ENCODE data around the gene RNASE13.
A peak's percentile ranks its signal among the peaks of the same experiment; 100 is the strongest.

The RNASE13 gene

GRCh38 chr14:21070083-21070609 lies 35.5 kb upstream of the RNASE13 start, which contains the start of gene ARHGEF40:
TSS of gene ARHGEF40 (plus strand) at chr14:21070304. CDS start at chr14:21070397, 93 bp downstream.
- H3K36me3 ChIP-seq (ENCODE audit: control insufficient read depth in 2 of 2, insufficient read depth in 1 of 2, low read length in 2 of 2) = peaks cover 0 to 22% of the 10 kb centered on the region in 2 experiments; a peak in 1 of 3 replicates

GRCh38 chr14:21069388-21070082 lies 34.9 kb upstream of the RNASE13 start:
- CTCF ChIA-PET = interaction anchor here (0.6 to 5.0 kb wide), 12 partner anchors 13 to 135 kb away, joined by 3 to 131 read pairs (median 38); partner anchors contain the start of gene TMEM253
- Histone ChIP-seq H3K4me3 (ENCODE audit: low read depth, low read length) (peak overlapping the region; percentile 79), H3K9me3 (ENCODE audit: control insufficient read depth, insufficient read depth, low read depth, low read length) (no peaks in the 10 kb centered on the region), H3K4me1 (ENCODE audit: control insufficient read depth, insufficient read depth, low read length) (peaks cover 16% of the 10 kb centered on the region), H3K36me3 (ENCODE audit: control insufficient read depth in 2 of 2, insufficient read depth in 1 of 2, low read length in 2 of 2) (peaks cover 0 to 17% of the 10 kb centered on the region in 2 experiments; a peak in 1 of 3 replicates), H3K27ac (ENCODE audit: extremely low read depth, low read depth, low read length) (peak overlapping the region; percentile 53; the same call in 1 of the 2 replicates)
- POLR2A ChIA-PET = interaction anchor here (1.3 to 3.7 kb wide), 5 partner anchors 17 to 35 kb away, joined by 3 to 71 read pairs (median 18); partner anchors contain the start of gene ZNF219
- no peak for TF ChIP-seq PBX3 (CRISPR knock-in tag; IDR thresholded peaks at IDR 0.05)
- TF ChIP-seq ZNF677 (tag by site-specific recombination; IDR thresholded peaks at IDR 0.05) = no peak
- TF ChIP-seq ZIC2 (tag by site-specific recombination; IDR thresholded peaks at IDR 0.05) = peak; percentile 48
- TF ChIP-seq SP2 (tag by site-specific recombination; IDR thresholded peaks at IDR 0.05) = peak; percentile 55
- 0 out of 2 replicates have a peak, but pooled peaks have one; percentile 9 for TF ChIP-seq ZNF600 (tag by site-specific recombination; IDR thresholded peaks at IDR 0.05)
- TF ChIP-seq ZNF776 (tag by site-specific recombination; IDR thresholded peaks at IDR 0.05; ENCODE audit: borderline replicate concordance) = no peak
- TF ChIP-seq ZBTB48 (tag by site-specific recombination; IDR thresholded peaks at IDR 0.05) = peak; percentile 87
- TF ChIP-seq ZNF24 (tag by site-specific recombination; IDR thresholded peaks at IDR 0.05) = peak; percentile 57; the same call in 1 of the 2 replicates
- TF ChIP-seq ZNF248 (tag by site-specific recombination; IDR thresholded peaks at IDR 0.05) = no peak
- no peak for TF ChIP-seq ZNF488 (tag by site-specific recombination; IDR thresholded peaks at IDR 0.05)
- no peak for TF ChIP-seq ZNF19 (tag by site-specific recombination; IDR thresholded peaks at IDR 0.05; ENCODE audit: low read depth)
- no peak for TF ChIP-seq ZSCAN30 (tag by site-specific recombination; IDR thresholded peaks at IDR 0.05)
- no peak for TF ChIP-seq ZFP3 (tag by site-specific recombination; IDR thresholded peaks at IDR 0.05; ENCODE audit: low read depth)
- TF ChIP-seq SP7 (tag by site-specific recombination; IDR thresholded peaks at IDR 0.05) = peak; percentile 29; the same call in 1 of the 2 replicates

More at GRCh38 chr14:21070083-21070609, 35.5 kb upstream of the RNASE13 start, which contains the start of gene ARHGEF40:
- TF ChIP-seq KLF7 (tag by site-specific recombination; IDR thresholded peaks at IDR 0.05; ENCODE audit: borderline replicate concordance) (0 out of 2 replicates have a peak, but pooled peaks have one; percentile 67), KLF10 (tag by site-specific recombination; IDR thresholded peaks at IDR 0.05) (0 out of 2 replicates have a peak, but pooled peaks have one; percentile 20), ZBTB26 (tag by site-specific recombination; optimal IDR thresholded peaks at IDR 0.05) (peak; percentile 44), ZNF530 (tag by site-specific recombination; IDR thresholded peaks at IDR 0.05; ENCODE audit: low read depth) (no peak), ZNF366 (tag by site-specific recombination; conservative IDR thresholded peaks at IDR 0.05) (0 out of 2 replicates have a peak, but pooled peaks have one; percentile 75), ZNF692 (tag by site-specific recombination; IDR thresholded peaks at IDR 0.05) (peak; percentile 32; the same call in 1 of the 2 replicates), ZNF292 (tag by site-specific recombination; IDR thresholded peaks at IDR 0.05; ENCODE audit: borderline replicate concordance, low read depth) (no peak), ZNF600 (tag by site-specific recombination; IDR thresholded peaks at IDR 0.05) (peak; percentile 45; the same call in 1 of the 2 replicates), ZNF513 (tag by site-specific recombination; IDR thresholded peaks at IDR 0.05) (peak; percentile 26; the same call in 1 of the 2 replicates)
- H3K4me3 ChIP-seq (ENCODE audit: low read depth, low read length) = peak within 1 kb of the TSS; percentile 79
- no peaks in the 10 kb centered on the region for H3K9me3 ChIP-seq (ENCODE audit: control insufficient read depth, insufficient read depth, low read depth, low read length)
- ChIA-PET CTCF (interaction anchor here (0.6 to 4.3 kb wide), 11 partner anchors 12 to 98 kb away, joined by 4 to 64 read pairs (median 8); partner anchors contain the start of genes RNASE8 and TMEM253), POLR2A (interaction anchor here (0.7 to 3.7 kb wide), 11 partner anchors 8 to 241 kb away, joined by 3 to 71 read pairs (median 8); partner anchors contain the start of genes RNASE8, SLC39A2 and ZNF219)
- H3K27ac ChIP-seq (ENCODE audit: extremely low read depth, low read depth, low read length) = peak within 1 kb of the TSS; percentile 86
- peaks cover 16% of the 10 kb centered on the region for H3K4me1 ChIP-seq (ENCODE audit: control insufficient read depth, insufficient read depth, low read length)

All from HEK293 (cell line).